ENCODE data around the gene MMP28. TPM values are rescaled to one million over a fixed set of nuclear protein-coding genes. Genes with fewer than 3 reads are reported as not detected.
A peak's percentile ranks its signal among the peaks of the same experiment; 100 is the strongest.

The MMP28 gene
- not detected in 2 replicates for polyA plus RNA-seq (2014; cell fraction: cytosol; rRNA removed)
- not detected in 2 replicates for polyA plus RNA-seq (2014; cell fraction: nucleus; rRNA removed)

DNA sequence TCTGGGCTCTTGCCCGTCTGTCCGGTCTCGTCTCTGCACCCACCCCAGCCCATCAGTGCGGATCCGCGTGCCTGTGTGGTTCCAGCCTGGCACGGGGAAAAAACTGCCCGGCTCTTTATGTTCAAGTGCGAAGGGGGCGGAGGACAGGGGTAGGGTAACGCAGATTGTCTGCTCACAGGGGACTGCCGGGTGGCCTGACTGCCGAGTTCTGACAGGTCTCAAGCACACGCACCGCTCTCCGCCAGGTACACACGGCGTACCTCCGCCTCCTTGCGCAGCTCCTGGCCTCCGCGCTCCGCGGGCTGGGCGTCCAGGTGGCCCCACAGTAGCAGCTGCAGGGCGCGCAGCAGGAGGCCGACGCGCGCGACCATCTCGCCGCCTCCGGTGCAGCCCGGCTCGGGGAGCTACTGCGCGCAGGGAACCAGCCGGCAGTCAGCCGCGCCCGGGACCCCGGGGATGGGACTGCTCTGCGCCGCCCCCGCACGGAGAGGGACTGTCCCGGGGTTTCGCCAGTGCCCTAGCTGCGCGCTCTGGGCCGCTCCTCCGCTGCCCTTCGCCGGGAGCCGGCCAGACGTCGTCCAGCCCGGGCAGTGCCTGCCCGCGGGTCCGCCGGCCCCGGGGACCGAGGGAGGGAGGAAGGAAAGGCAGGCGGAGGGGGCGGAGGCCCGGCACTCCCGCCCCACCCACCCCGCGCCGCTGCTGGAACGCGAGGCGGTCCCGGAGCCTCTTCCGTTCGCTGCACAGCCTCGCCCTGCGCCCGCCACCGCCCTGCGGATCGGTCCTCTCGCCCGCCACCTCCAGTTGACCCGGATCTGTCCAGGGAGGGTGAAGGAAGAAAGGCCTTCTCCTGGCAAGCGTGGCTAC, at the start of gene MMP28:
Gene MMP28, minus strand, starts transcription at position 635 of the 864 bp plus-strand sequence. Its CDS starts 264 bp downstream, at position 371.
- DNase-seq (ENCODE audit: low spot score), result no peak

DNA sequence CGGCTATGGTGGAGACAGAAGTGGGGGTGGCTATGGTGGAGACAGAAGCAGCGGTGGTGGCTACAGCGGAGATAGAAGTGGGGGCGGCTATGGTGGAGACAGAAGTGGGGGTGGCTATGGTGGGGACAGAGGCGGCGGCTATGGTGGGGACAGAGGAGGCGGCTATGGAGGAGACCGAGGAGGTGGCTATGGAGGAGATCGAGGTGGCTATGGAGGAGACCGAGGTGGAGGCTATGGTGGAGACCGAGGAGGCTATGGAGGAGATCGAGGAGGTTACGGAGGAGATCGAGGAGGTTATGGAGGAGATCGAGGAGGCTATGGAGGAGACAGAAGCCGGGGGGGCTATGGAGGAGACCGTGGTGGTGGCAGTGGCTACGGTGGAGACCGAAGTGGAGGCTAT, 49.1 kb upstream of the MMP28 start:
- no peak for DNase-seq (ENCODE audit: low spot score)

- no peak for DNase-seq (ENCODE audit: low spot score)
Measured at GRCh38 chr17:35843698-35844097, 48.3 kb upstream of the MMP28 start.

DNA sequence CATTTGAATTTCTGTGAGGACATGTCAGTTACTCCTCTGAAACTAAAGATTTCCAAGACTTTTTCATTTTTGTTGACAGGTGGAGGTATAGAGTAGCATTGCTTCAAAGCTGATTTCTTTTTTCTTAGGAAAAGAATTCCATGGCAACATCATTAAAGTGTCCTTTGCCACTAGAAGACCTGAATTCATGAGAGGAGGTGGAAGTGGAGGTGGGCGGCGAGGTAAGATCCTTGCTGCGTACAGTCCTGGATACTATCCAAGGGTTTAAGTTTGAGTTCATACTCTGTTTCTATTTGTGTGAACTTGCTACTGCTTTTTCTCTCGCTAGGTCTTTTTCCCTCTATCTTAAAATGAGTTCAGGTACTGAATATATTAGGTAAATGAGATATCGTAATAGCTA, 46.8 kb upstream of the MMP28 start:
- DNase-seq (ENCODE audit: low spot score), result no peak

DNA sequence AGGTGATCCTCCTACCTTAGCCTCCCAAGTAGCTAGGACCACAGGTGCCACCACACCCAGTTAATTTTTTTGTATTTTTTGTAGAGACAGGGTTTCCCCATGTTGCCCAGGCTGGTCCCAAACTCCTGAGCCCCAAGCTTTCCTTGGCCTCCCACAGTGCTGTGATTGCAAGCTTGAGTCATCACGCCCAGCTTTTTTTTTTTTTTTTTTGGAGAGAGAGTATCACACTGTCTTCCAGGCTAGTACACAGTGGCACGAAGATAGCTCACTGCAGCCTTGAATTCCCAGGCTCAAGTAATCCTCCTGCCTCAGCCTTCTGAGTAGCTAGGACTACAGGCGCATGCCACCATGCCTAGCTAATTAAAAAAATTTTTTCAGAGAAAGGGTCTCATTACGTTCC, 46.1 kb upstream of the MMP28 start:
- no peak for DNase-seq (ENCODE audit: low spot score)

GRCh38 chr17:35841101-35841500, 45.7 kb upstream of the MMP28 start:
- no peak for DNase-seq (ENCODE audit: low spot score)

DNA sequence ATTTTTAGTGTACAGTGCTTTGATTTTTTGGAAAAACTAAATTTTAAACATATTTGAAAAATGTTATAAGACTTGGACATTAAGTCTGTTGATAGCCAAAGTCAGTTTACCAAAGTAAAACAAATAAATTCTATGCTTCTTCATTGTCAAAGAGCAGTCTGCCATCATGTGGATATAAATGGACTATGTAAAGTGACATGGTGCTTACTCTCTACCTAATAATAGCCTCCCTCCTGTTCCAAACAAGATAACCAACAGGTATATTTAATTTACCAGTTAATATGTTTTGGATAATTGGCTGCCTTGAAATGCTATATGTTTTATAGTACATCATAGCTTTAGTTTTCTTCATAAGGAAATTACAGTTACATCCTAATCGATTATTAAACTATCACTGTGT, 29.8 kb upstream of the MMP28 start:
- DNase-seq (ENCODE audit: low spot score), result no peak

GRCh38 chr17:35821308-35821707, 25.9 kb upstream of the MMP28 start:
- DNase-seq (ENCODE audit: low spot score), result no peak

DNA sequence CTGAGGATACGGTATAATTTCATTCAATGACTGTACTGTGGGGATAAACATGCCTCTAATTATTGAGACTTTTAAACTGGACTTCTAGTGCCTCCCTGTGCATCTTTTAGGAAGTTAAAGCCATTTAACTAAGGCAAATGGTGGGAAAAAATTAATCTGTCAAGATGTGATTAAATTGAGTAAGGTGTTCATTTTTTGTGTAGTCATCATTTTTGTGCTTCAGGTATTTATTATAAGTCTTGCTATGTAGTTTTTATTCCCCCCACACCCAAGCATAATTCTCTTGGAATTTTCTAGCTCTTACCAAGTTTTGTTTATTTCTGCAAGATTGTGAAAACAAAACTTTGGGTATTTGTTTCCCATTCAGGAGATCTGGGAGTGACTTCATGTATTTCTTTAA, 24.0 kb upstream of the MMP28 start:
- no peak for DNase-seq (ENCODE audit: low spot score)

GRCh38 chr17:35817196-35817595, 21.8 kb upstream of the MMP28 start:
- DNase-seq (ENCODE audit: low spot score), result no peak

- no peak for DNase-seq (ENCODE audit: low spot score)
Measured at GRCh38 chr17:35816723-35817122, 21.3 kb upstream of the MMP28 start.

GRCh38 chr17:35812456-35812855, 17.0 kb upstream of the MMP28 start:
- no peak for DNase-seq (ENCODE audit: low spot score)

DNA sequence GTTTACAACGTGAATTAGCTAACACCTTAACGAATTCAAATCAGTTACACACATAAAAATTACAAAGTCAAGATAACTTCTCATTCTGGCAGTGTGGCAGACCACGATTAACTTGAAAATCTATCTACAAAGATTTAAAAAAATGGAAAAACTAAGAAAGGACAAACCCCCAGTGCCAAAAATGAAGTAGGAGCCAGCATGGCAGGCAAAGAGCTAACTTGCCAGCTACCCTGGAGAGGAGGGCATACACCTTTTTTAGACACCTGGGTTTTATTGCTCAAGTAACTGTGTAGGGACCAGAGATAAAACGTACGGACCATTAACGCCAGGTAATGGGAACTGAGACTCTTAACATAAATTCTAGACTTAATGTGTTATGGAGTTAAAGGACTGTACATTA, 16.3 kb upstream of the MMP28 start:
- no peak for DNase-seq (ENCODE audit: low spot score)

DNA sequence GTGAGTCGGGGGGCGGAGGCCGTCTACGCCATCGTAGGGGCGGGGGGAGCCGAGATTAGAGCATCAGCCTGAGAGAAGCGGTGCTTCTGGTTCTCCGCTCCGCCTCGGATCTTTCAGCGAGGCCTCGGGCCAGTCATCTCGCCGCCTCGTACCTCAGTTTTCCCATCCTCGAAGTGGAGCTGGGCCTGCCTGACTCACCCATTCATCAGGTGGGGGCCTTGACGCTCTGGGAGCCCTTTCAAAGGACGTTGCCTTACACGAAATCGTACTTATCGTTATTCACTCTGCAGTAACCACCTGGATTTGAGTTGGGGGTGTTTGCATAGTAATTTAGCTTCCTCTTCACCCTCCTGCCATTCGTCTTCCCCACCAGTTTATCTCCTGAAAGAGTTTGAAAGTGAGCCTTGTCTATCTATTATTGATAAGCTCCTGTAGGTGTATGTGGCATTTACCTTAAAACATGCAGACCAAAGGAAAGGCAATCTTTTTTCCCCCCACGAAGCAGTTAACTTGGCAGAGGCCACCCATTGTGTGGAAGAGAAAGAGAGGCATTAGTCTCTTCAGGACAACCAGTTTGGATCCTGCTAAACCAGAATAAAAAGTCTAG, 14.5 kb upstream of the MMP28 start:
- DNase-seq (ENCODE audit: low spot score), result no peak

DNA sequence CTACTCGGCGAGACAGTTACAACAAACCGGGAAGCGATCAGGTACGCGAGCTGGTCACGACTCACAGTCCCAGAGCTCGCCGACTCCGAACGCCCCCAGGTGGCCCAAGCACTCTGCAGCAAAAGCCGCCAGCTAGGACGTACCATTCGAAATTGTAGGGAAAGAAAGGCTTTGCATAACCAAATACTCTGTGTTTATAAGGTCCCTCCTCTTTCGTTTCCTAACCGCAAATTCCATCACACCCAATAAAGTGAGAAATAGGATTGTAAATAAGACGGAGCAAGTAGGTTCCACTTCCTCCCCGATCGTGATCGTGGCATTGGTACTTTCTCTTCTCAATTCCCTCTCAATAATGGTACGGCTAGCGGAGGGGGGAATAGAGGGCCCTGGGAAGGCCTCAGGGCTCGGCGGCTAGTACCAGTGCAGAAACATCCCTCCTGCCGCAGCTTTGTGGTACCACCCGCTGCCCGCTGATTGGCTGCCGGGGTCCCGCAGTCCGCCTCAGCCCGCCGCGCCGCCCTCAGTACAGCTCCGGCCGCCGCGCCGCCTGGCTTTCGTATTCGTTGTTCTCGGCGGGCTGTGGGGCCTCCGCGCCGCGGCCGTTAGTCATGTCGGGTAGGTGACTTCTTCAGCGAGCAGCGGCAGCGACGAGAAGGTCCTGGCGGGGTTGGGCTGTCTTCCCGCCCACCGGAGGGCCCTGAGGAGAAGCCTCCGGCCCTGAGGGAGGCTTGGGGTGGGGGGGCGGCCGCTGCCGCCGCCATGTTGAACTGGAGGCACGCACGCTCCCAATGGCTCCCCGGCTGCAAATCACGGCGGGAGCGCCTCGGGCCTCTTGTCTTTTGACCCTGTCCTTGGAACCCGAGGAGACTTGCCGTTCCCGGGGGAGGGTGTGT, 13.8 kb upstream of the MMP28 start, which contains the start of gene TAF15:
Gene TAF15, plus strand, starts transcription at position 523 of the 893 bp plus-strand sequence. Its CDS starts 86 bp downstream, at position 609.
- peak; percentile 99 for DNase-seq (ENCODE audit: low spot score)

DNA sequence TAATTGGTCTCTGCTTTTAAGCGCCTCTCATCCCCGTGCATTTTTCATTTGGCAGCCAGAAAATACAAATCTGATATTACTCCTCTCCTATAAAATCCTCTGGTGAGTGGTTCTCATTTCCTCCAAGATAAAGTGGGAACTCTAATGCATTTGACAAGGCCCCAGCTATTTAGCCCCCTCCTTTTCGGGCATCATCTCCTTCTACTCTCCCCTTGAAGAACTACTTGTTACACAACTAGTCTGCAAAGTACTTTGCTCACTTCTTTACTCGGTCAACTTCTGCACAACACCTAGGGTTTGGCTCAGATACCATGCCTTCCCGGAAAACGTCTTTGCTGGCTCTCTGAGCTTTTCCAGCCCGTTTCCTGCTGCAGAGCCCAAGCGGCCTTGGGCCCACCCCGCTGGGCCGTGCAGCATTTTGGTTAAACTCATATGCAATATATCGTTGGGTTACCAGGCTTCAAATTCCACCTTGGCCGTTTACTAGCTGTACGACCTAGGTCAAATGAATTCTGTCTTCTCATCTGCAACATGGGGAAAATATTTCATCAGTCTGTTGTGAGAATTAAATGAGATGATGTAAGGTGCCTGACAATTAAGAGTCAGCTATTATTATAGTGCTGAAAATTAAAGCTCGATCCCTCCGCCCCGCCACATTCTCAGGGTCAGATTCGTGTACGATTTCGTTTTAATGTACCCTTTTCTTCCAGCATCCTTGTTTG, 13.0 kb upstream of the MMP28 start:
- DNase-seq (ENCODE audit: low spot score), result no peak

- DNase-seq (ENCODE audit: low spot score), result no peak
Measured at GRCh38 chr17:35807371-35808144, 12.1 kb upstream of the MMP28 start.

DNA sequence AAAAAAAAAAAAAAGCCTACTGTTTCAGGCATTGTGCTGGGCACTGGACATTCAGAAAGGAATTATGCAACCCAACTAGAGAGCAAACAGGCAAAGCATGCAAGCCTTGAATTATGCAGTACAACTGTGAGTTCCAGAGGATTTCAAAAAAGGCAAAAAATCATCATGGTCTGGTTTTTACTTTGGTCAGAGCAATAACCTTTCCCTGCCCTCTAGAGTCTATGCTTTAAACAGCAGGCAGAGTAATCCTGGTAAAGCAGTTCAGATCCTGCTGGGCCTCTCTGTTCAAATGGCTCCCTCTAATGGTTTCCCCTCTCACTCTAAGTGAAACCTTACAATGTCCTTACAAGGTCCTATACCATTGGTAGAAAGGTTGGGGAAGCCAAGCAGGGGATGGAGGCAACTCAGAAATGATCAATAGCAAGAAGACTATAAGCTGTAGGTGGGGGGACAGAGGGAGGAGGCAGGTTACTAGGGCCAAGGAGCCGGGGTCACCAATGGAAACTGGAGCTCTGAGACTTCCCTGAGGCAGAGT, 9.3 kb upstream of the MMP28 start:
- DNase-seq (ENCODE audit: low spot score), result peak; percentile 90

DNA sequence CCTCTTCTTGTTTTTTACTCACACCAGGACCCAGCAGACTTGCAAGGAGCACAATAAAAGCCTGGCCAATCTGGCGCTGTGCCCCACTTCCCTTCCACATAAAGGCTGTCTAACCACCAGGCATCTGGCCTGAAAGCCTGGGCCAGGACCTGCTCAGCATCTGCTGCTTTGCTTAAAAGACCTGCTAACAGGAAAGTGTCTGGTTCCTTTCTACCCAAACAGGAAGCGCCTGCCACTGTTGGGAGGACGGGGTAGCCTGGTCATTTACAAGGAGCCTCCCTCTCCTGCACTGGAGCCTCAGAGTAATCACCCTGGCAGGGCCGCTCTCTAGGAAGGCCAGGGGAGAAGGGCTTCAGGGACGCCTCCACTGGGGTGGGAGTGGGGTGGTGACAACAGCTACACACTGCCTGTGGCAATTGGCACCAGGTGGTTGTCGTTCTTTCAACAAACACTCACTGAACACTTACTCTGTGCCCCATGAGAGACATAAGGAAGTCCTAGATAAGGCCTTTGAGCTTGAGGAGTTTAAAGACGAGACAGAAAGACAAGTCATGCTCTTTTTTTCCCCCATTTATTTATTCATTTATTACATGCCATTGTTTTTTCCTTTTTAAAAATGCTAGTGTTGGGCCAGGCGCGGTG, 6.3 kb upstream of the MMP28 start:
- DNase-seq (ENCODE audit: low spot score), result peak; percentile 89

GRCh38 chr17:35799942-35800341, 4.5 kb upstream of the MMP28 start:
- no peak for DNase-seq (ENCODE audit: low spot score)

Data from SK-N-DZ (cell line).